HG03442 (cell line): ENCODE measurements around the gene SYPL2.

ENCODE experiments used
- ATAC-seq: cut with Tn5 transposase; IDR thresholded peaks from one replicate; pipeline ENCODE4 v1.9.1; 2021; ENCODE audit warnings: mild to moderate bottlenecking, moderate library complexity; ENCODE audit not compliant: unreplicated experiment

Gene SYPL2

GRCh38 chr1:109513110-109513710 is 46.9 kb downstream of the SYPL2 start:
- ATAC-seq, result no peak

- ATAC-seq, result no peak
These were observed 48.5 kb downstream of the SYPL2 start for GRCh38 chr1:109514846-109515245.

GRCh38 chr1:109516872-109517271 is 50.5 kb downstream of the SYPL2 start:
- no peak for ATAC-seq

GRCh38 chr1:109517337-109517736 is 51.0 kb downstream of the SYPL2 start:
- ATAC-seq, result no peak

GRCh38 chr1:109521002-109521951 is 54.9 kb downstream of the SYPL2 start:
- no peak for ATAC-seq

GRCh38 chr1:109522026-109522425 is 55.7 kb downstream of the SYPL2 start:
- ATAC-seq, result no peak

- no peak for ATAC-seq
These were observed 57.4 kb downstream of the SYPL2 start for GRCh38 chr1:109523706-109524105.

GRCh38 chr1:109527098-109527811 is 60.9 kb downstream of the SYPL2 start:
- ATAC-seq, result peak; percentile 50

GRCh38 chr1:109527846-109528695 is 61.7 kb downstream of the SYPL2 start:
- no peak for ATAC-seq

GRCh38 chr1:109528712-109529111 is 62.4 kb downstream of the SYPL2 start:
- no peak for ATAC-seq

- no peak for ATAC-seq
These were observed 63.6 kb downstream of the SYPL2 start for GRCh38 chr1:109529881-109530456.

GRCh38 chr1:109530457-109531087 is 64.2 kb downstream of the SYPL2 start:
- no peak for ATAC-seq

- no peak for ATAC-seq
These were observed 65.0 kb downstream of the SYPL2 start for GRCh38 chr1:109531380-109531779.
